Activated CD4-positive, CD25-positive, alpha-beta regulatory T cell treated with anti-CD3 and anti-CD28 coated beads, Interleukin-2, amount 50 U/mL, for 16 hours (primary cell): ENCODE measurements around the gene DSG4.

Experiments used
- DNase-seq: peaks from one replicate; pipeline ENCODE4 v3.0.0-alpha.2; 2020; ENCODE audit warnings: low read depth, low spot score

The DSG4 gene

GRCh38 chr18:31450409-31450808 is 73.8 kb downstream of the DSG4 start:
- no peak for DNase-seq

DNA sequence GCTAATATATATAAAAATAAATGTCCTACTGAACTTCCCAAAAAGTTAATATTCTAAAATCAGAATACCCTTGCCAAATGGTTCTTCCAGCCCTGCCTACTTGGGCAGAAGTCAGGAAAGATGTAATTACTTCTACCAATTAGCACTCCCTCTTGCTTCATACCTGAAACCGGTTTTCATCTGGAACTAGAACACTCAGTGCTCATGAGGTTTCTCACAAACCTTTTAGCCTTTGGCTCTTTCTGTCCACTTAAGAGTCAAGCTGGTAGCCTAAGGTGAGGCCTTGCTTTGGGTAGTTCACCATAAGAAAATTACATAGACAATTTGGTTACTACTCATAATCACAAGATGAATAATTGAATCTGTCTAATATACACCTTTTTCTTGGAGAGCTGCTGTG is 75.0 kb downstream of the DSG4 start:
- DNase-seq = no peak

GRCh38 chr18:31454066-31454708 is 77.6 kb downstream of the DSG4 start:
- DNase-seq = no peak
